Umbilical cord (tissue), 2 donors: ENCODE measurements around the gene C19orf38. TPM values are rescaled to one million over a fixed set of nuclear protein-coding genes. Genes with fewer than 3 reads are reported as not detected.
"Not testable (repeated sequence)": the region's sequence is repeated elsewhere in the genome, so short reads cannot be mapped to it uniquely, and the experiment has no call there.

Experiments used
- DNase-seq: peaks from one replicate; pipeline ENCODE4 v3.0.0-alpha.2; 2015; ENCODE audit warnings: low spot score
- total RNA-seq: library from RNA; depleted of rRNA; stranded (reverse); fragments of >200 nt; gene quantifications from one replicate; pipeline ENCODE4 v1.2.3, GENCODE V29; 2014; ENCODE audit warnings: low replicate concordance; ENCODE audit not compliant: insufficient read depth

Gene C19orf38
- total RNA-seq, 1 donor from 2014 or later: 3.9 TPM

DNA sequence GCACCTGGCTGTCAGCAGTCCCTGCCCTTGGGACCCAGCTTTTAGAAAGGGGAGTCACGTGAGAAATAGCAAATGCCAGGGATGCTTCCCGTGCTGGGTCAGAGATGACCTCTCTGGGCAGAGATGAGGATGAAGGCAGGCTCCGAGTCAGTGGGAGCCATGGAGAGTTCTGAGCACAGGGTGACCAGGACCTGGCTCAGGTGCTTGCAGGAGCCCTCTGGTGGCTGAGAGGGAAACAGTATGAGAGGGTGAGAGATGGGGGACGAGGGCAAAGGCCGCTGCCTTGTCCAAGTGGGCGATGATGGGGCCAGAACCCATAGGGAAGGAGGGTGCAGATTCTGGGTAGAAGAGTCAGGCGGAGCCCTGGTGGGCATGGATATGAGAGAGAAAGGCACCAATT, 28.0 kb upstream of the C19orf38 start:
- no peak for DNase-seq

DNA sequence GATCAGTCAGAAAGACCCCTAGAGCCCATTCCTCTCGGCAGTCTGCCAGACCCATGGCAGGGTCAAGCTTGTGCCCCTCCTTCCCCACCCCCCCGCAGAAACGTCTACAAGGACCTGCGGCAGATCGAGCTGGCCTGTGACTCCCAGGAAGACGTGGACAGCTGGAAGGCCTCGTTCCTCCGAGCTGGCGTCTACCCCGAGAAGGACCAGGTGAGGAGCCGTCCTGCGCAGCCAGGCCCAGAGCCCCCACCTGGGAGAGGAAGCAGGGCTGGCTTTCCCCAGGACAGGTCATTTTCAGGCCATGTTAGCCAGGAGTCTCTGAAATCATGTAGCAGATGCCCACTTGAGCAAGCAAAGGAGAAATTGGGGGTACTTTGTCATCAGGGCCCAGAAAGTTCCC, 24.5 kb upstream of the C19orf38 start:
- DNase-seq: no peak

- DNase-seq: no peak
Observed at GRCh38 chr19:10826231-10826630, 22.0 kb upstream of the C19orf38 start.

GRCh38 chr19:10826846-10827245, 21.4 kb upstream of the C19orf38 start:
- no peak for DNase-seq

GRCh38 chr19:10828981-10829821, 19.0 kb upstream of the C19orf38 start:
- no peak for DNase-seq

DNA sequence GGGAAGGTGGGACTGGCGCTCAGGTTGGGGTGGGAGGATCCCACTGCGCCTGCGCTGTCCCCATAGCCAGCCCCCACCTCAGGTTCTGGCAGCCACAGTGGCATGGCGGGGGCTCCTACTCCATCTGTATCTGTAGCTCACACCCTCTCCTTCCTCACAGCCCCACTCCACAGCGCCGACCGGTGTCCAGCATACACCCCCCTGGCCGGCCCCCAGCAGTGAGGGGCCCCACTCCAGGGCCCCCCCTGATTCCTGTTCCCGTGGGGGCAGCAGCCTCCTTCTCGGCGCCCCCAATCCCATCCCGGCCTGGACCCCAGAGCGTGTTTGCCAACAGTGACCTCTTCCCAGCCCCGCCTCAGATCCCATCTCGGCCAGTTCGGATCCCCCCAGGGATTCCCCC, 18.2 kb upstream of the C19orf38 start:
- no peak for DNase-seq

DNA sequence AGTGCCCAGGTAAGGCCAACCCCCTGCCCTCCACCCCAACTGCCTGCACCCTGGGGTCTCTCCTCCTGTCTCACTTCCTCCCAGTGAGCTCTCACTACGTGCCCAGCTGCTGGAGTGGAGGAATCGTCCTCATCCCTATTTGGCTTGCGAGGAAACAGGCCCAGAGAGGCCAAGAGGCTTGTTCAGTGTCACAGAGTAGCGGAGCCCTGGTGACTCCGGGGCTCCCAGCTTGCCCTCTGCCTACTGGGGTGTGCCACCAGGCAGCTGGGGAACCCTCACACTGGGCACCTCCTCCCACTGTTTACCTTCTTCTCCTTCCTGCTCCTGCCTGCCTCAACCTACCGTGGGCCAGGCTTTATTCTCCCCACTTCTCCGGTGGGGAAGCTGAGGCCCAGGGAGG, 17.8 kb upstream of the C19orf38 start:
- DNase-seq: no peak

DNA sequence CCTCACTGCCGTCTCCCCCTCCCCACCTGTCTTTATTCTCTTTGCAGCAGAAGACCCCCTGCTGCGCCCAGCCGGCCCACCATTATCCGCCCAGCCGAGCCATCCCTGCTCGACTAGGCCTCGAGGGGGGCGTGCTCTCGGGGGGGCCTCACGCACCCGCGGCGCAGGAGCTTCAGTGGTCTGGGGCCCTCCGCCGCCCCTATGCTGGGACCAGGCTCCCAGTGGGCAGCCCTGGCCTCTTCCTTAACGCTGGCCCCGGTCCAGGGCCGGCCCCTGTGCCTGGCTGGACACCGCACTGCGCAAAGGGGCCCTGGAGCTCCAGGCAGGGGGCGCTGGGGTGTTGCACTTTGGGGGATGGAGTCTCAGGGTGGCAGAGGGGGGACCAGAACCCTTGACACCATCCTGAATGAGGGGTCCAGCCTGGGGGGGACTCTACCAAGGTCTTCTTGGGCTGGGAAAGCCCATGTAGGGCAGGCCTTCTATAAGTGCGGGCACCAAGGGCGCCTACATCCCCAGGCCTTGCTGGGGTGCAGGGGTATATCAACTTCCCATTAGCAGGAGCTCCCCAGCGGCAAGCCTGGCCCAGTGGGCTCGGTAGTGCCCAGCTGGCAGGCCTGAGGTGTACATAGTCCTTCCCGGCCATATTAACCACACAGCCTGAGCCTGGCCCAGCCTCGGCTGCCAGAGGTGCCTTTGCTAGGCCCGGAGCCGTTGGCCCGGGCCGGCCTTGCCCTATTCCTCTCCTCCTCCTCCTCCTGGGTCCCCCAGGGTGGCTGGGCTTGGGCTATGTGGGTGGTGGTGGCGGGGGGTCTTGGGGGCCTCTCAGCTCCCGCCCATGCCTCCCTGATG, 17.1 kb upstream of the C19orf38 start:
- no peak for DNase-seq

DNA sequence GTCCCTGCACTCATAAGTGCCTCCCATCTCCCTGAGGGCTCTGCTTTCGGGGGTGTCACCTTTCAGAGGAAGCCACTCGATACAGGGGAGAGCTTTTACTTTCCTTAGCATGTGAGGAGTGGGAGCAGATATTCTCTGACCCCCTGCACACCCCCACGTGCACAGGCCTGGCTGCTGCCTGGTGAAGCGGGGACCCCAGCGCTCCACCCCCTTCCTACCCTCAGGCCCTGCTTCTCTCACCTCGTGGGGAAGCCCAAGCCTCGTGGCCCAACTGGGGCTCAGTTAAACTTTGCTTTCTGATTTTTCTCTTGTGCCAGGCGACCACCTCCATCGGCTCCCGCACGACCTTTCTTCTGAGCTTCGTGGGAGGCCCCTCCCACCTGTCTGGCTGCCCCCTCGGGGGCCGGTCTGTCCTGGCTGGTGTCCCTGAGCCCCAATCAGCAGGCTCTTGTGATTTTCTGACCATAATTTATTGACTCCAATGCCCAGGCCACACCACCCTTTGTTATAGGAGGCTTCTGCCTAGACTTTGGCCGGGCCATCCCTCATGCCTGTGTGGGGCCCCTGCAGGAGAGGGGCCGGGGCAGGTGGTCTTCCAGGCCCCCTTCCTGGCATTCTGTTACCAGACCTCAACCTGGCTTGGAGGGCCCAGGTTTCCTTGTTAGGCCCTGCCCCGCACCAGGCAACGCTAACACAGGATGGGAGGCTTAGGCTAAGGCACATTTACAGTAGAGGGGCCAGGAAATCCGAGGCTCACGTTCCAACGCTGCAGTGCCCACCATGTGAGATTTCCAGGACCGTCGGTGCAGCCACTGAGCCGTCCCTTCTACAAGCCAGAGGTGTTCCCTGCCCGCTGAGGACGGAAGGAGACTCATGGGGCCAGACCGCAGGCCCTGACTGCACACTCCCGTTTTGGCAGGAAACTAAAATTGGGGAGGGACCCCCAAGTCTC, 16.0 kb upstream of the C19orf38 start:
- no peak for DNase-seq

DNA sequence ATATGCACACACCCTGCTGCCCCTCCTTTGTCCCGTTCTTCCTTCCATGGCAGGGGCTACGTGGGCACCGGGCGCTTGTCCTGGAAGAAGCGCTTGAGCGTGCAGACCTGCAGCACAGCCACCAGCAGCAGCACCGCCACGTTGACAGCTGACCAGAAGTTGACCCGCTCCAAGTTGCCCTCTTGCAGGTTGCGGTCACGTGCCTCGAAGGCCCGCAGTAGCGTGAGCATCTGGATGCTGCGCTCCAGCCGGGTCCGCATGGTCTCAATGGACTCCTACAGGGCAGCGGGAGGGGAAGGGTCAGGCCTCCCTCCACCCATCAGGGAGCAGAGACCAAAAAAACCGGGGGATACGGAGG, 15.3 kb upstream of the C19orf38 start:
- DNase-seq: no peak

GRCh38 chr19:10835089-10835753, 13.0 kb upstream of the C19orf38 start:
- no peak for DNase-seq

GRCh38 chr19:10835754-10836478, 12.3 kb upstream of the C19orf38 start, which contains the start of gene TMED1:
Gene TMED1 (minus strand): TSS chr19:10836212. CDS start chr19:10836191, 21 bp downstream.
- peak; percentile 99 for DNase-seq

GRCh38 chr19:10836479-10837330, 11.5 kb upstream of the C19orf38 start:
- no peak for DNase-seq

GRCh38 chr19:10837649-10838048, 10.6 kb upstream of the C19orf38 start:
- DNase-seq: not testable (repeated sequence)

DNA sequence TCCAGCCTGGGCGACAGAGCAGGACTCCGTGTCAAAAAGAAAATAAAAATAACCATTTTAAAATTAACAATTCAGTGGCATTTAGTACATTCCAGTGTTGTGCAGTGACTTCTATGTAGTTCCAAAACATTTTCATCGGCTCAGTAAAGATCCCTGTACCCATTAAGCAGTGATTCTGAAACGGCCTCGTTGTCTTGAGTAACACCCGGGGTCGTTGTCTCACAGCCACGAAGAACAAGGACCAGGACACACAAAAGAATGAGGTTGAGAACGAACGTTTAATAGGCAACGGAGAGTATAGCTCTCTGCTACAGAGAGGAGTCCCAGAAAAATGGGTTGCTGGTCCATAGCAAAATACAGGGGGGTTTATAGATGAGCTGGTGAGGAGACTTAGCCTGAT, 9.8 kb upstream of the C19orf38 start:
- no peak for DNase-seq

DNA sequence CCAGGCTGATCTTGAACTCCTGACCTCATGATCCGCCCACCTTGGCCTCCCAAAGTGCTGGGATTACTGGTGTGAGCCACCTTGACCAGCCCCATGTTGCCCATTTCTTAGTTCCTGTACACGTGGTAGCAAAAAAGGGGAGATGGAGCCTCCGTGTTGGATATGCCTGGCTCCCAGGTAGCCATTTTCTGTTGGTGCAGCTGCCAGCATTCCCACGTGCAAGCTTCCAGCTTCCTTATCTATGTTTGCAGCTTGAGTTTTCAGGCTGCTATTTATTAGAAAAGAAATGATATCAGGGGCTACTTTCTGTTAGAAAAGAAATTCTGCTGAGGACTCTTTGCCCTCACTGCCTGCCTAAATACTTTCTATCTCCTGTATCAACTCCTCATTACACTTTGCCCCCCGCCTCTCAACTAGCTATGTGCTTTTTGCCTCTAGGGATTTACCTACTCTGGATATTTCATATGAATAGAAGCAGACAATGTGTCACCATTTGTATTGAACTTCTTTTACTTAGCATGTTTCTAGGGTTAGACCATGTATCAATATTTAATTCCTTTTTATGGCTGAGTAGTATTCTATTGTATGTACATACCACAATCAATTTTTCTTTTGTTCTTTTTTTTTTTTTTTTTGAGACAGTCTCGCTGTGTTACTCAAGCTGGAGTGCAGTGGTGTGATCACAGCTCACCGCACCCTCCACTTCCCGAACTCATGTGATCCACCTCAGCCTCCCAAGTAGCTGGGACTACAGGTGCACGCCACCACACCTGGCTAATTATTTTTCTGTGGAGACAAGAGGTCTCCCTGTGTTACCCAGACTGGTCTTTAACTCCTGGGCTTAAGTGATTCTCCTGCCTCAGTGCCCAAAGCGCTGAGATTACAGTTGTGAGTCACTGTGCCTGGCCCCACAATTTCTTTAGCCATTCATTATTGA, 8.8 kb upstream of the C19orf38 start:
- no peak for DNase-seq

DNA sequence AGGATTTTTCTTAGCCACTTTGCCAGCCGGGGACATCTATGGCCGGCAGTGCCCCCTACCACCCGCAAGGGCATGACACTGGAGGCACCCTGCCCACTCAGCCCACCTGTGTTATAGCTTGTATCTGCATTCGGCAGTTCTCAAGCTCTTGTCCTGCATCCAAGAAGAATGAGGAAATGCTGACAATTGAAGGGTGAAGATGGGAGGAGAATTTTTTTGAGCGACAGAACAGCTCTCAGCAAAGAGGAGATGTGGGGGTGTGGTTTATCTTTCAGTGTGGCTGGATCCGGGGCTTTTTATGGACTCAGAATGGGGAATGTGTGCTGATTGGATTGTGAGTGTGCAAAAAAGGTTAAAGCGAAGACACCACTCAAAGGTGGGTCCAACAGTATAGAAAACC, 5.4 kb upstream of the C19orf38 start:
- DNase-seq: no peak

GRCh38 chr19:10846500-10847202, 1.6 kb upstream of the C19orf38 start:
- no peak for DNase-seq
